Thyroid gland (tissue), 4 donors: Measurements from ENCODE around the gene MON2.

ENCODE experiments used
- CTCF ChIP-seq, 6 experiments: fragments of 200-600 bp in 3 of 6; fragments of 450-650 bp in 3 of 6; sonication (generic) in 3 of 6; IDR thresholded peaks; one replicate each; pipeline ENCODE4 v1.5.1; 2016 to 2019; ENCODE audit warnings: antibody characterized with exemption in 6 of 6, mild to moderate bottlenecking in 2 of 6, inconsistent platforms in 1 of 6, moderate library complexity in 1 of 6
- POLR2A ChIP-seq, 2 donors: fragments of 450-650 bp; IDR thresholded peaks; one replicate each; pipeline ENCODE4 v1.6.1; 2017; ENCODE audit warnings: antibody characterized with exemption in 2 of 2, mild to moderate bottlenecking in 2 of 2, moderate library complexity in 1 of 2

GRCh38 chr12:62436164-62436503, 30.5 kb upstream of the MON2 start:
- TF ChIP-seq CTCF (IDR thresholded peaks at IDR 0.05) (no peak), POLR2A (IDR thresholded peaks at IDR 0.05) (no peak)
